GM23338 (cell line): ENCODE measurements around the gene RAB11FIP4. TPM values are rescaled to one million over a fixed set of nuclear protein-coding genes. Genes with fewer than 3 reads are reported as not detected.

Source experiments
- ATAC-seq: fragments of 200-7000 bp; cut with Tn5 transposase; 3 replicates; pipeline ENCODE4 v1.9.1; 2020
- DNase-seq: peaks from one replicate; pipeline ENCODE4 v3.0.0-alpha.2; 2015; ENCODE audit warnings: low spot score
- H2AFZ ChIP-seq: fragments of 200-600 bp; sonication (generic); 2 replicates; pipeline ENCODE4 v1.8.0; 2016; ENCODE audit warnings: antibody characterized with exemption, mild to moderate bottlenecking, moderate library complexity
- H3F3A ChIP-seq: fragments of 200-600 bp; sonication (generic); replicated peaks from 2 replicates; pipeline ENCODE4 v1.8.0; 2017; ENCODE audit warnings: antibody characterized with exemption, mixed run types, low read depth
- H3K27ac ChIP-seq: fragments of 200-600 bp; sonication (generic); 2 replicates; pipeline ENCODE4 v1.6.1; 2016; ENCODE audit warnings: low read depth
- H3K27me3 ChIP-seq: fragments of 200-600 bp; sonication (generic); 2 replicates; pipeline ENCODE4 v1.8.0; 2016; ENCODE audit warnings: mild to moderate bottlenecking, mixed run types, moderate library complexity; ENCODE audit not compliant: insufficient read depth
- H3K36me3 ChIP-seq: fragments of 200-600 bp; sonication (generic); 2 replicates; pipeline ENCODE4 v1.8.0; 2016; ENCODE audit warnings: mild to moderate bottlenecking; ENCODE audit not compliant: insufficient read depth
- H3K4me1 ChIP-seq: fragments of 200-600 bp; sonication (generic); 2 replicates; pipeline ENCODE4 v1.8.0; 2016; ENCODE audit warnings: mild to moderate bottlenecking, moderate library complexity; ENCODE audit not compliant: insufficient read depth
- H3K4me2 ChIP-seq: fragments of 200-600 bp; sonication (generic); 2 replicates; pipeline ENCODE4 v1.7.1; 2017; ENCODE audit warnings: mixed run types
- H3K4me3 ChIP-seq: fragments of 200-600 bp; sonication (generic); 2 replicates; pipeline ENCODE4 v1.6.1; 2016; ENCODE audit warnings: mixed run types
- H3K79me2 ChIP-seq: fragments of 200-600 bp; sonication (generic); replicated peaks from 2 replicates; pipeline ENCODE4 v1.8.0; 2017; ENCODE audit warnings: mild to moderate bottlenecking; ENCODE audit not compliant: insufficient read depth
- H3K9me2 ChIP-seq: fragments of 200-600 bp; sonication (generic); 2 replicates; pipeline ENCODE4 v1.8.0; 2017; ENCODE audit not compliant: insufficient read depth
- H4K20me1 ChIP-seq: fragments of 200-600 bp; sonication (generic); replicated peaks from 2 replicates; pipeline ENCODE4 v1.8.0; 2017; ENCODE audit warnings: mild to moderate bottlenecking; ENCODE audit not compliant: insufficient read depth
- H3K27ac Mint-ChIP-seq: 2 replicates; pipeline ENCODE4 v1.8.0; 2020; ENCODE audit warnings: inconsistent platforms, mild to moderate bottlenecking, moderate library complexity, mixed read lengths
- H3K27me3 Mint-ChIP-seq: 3 replicates; pipeline ENCODE4 v1.8.0; 2022; ENCODE audit warnings: low read depth, mild to moderate bottlenecking, moderate library complexity, mixed read lengths, inconsistent platforms; ENCODE audit not compliant: insufficient read depth, poor library complexity
- H3K36me3 Mint-ChIP-seq: 3 replicates; pipeline ENCODE4 v1.8.0; 2021; ENCODE audit warnings: low read depth, mild to moderate bottlenecking, inconsistent platforms, moderate library complexity, mixed read lengths
- H3K4me1 Mint-ChIP-seq: 3 replicates; pipeline ENCODE4 v1.8.0; 2020; ENCODE audit warnings: mild to moderate bottlenecking, inconsistent platforms, mixed read lengths
- H3K4me3 Mint-ChIP-seq: 3 replicates; pipeline ENCODE4 v1.8.0; 2021; ENCODE audit warnings: moderate library complexity, mild to moderate bottlenecking, inconsistent platforms, mixed read lengths
- H3K9me3 Mint-ChIP-seq: 3 replicates; pipeline ENCODE4 v1.8.0; 2020; ENCODE audit warnings: moderate library complexity, mild to moderate bottlenecking, inconsistent platforms, mixed read lengths
- CREB1 ChIP-seq: fragments of 250-450 bp; sonication (Bioruptor Pico); IDR thresholded peaks from 2 replicates; pipeline ENCODE4 v1.5.0; 2020; ENCODE audit warnings: low read depth, mild to moderate bottlenecking, moderate library complexity
- CTCF ChIP-seq, 2 experiments: fragments of 200-600 bp in 1 of 2; sonication (generic) in 1 of 2; conservative IDR thresholded peaks; 2 replicates each; pipeline versions ENCODE4 v1.5.1 to v1.6.1; 2016 to 2017; ENCODE audit warnings: antibody characterized with exemption in 2 of 2, low read depth in 2 of 2, mild to moderate bottlenecking in 2 of 2, moderate library complexity in 1 of 2
- EZH2 ChIP-seq: fragments of 200-600 bp; sonication (generic); IDR thresholded peaks from one replicate; pipeline ENCODE4 v1.8.0; 2017; ENCODE audit warnings: antibody characterized with exemption, mild to moderate bottlenecking, low read depth; ENCODE audit not compliant: unreplicated experiment
- EZH2phosphoT487 ChIP-seq: fragments of 200-600 bp; sonication (generic); IDR thresholded peaks from one replicate; pipeline ENCODE4 v1.8.1; 2018; ENCODE audit warnings: antibody characterized with exemption; ENCODE audit not compliant: unreplicated experiment
- JUNB ChIP-seq: IDR thresholded peaks from one replicate; pipeline ENCODE4 v1.6.1; 2016; ENCODE audit warnings: antibody characterized with exemption; ENCODE audit not compliant: unreplicated experiment
- REST ChIP-seq: IDR thresholded peaks from one replicate; pipeline ENCODE4 v1.6.1; 2018; ENCODE audit warnings: antibody characterized with exemption; ENCODE audit not compliant: unreplicated experiment
- STAT1 ChIP-seq: IDR thresholded peaks from one replicate; pipeline ENCODE4 v1.6.1; 2016; ENCODE audit warnings: antibody characterized with exemption; ENCODE audit not compliant: unreplicated experiment
- ZNF331 ChIP-seq: fragments of 250-450 bp; sonication (Bioruptor Pico); IDR thresholded peaks from 2 replicates; pipeline ENCODE4 v1.5.0; 2020; ENCODE audit warnings: low read depth, mild to moderate bottlenecking, moderate library complexity
- ZNF462 ChIP-seq: fragments of 250-450 bp; sonication (Bioruptor Pico); IDR thresholded peaks from 2 replicates; pipeline ENCODE4 v1.5.0; 2020; ENCODE audit warnings: mild to moderate bottlenecking, moderate library complexity
- polyA plus RNA-seq: library from polyadenylated mRNA; unstranded; fragments of >200 nt; fragmentation: Nextera tagmentation; extraction: Ambion mirVana; gene quantifications from 2 replicates; pipeline ENCODE4 v1.2.1, GENCODE V29; 2016
- total RNA-seq: library from RNA; depleted of rRNA; stranded (reverse); fragments of >200 nt; shearing (Covaris generic); gene quantifications from 2 replicates; pipeline ENCODE4 v1.2.3, GENCODE V29; 2014

The RAB11FIP4 gene
- total and polyA plus RNA-seq, 2 experiments from 2014 or later, result 26.0 to 65.6 TPM

GRCh38 chr17:31452101-31452500, 60.6 kb downstream of the RAB11FIP4 start (continued):
- no peak for TF ChIP-seq REST
- no peak for TF ChIP-seq ZNF331 (CRISPR knock-in tag)

GRCh38 chr17:31452561-31453110, 61.2 kb downstream of the RAB11FIP4 start:
- Mint-ChIP-seq H3K27ac (peak overlapping the region; percentile 57; the same call in 1 of the 2 replicates), H3K36me3 (no peaks in the 10 kb centered on the region), H3K4me3 (no peak overlapping the region), H3K27me3 (peaks cover 15% of the 10 kb centered on the region), H3K9me3 (no peaks in the 10 kb centered on the region; the same call in 2 of the 3 replicates), H3K4me1 (peaks cover 23% of the 10 kb centered on the region)
- Histone ChIP-seq H4K20me1 (no peaks in the 10 kb centered on the region), H3K36me3 (no peaks in the 10 kb centered on the region), H3K4me2 (no peak overlapping the region), H3K27me3 (no peaks in the 10 kb centered on the region), H3K27ac (no peak overlapping the region), H3K4me3 (no peak overlapping the region), H2AFZ (no peak overlapping the region), H3K9me2 (no peaks in the 10 kb centered on the region), H3F3A (no peaks in the 10 kb centered on the region), H3K79me2 (no peaks in the 10 kb centered on the region), H3K4me1 (peaks cover 4% of the 10 kb centered on the region; the same call in 1 of the 2 replicates)
- TF ChIP-seq EZH2 (no peak), CREB1 (CRISPR knock-in tag) (no peak), STAT1 (no peak), ZNF462 (CRISPR knock-in tag) (no peak), JUNB (no peak), CTCF (conservative IDR thresholded peaks at IDR 0.05; ENCODE audit: low read depth in 2 of 2) (no peak), EZH2phosphoT487 (no peak), REST (no peak)
- DNase-seq, result no peak
- ATAC-seq, result peak; percentile 50
